Smooth muscle cell (in vitro differentiated cells): ENCODE results near the gene ESYT2. TPM values are rescaled to one million over a fixed set of nuclear protein-coding genes. Genes with fewer than 3 reads are reported as not detected.

Source experiments
- DNase-seq: peaks from one replicate; lab custom pipeline; 2025; ENCODE audit not compliant: unreplicated experiment; lab: John Stamatoyannopoulos, UW
- H2AFZ ChIP-seq: fragments of 200-600 bp; sonication (generic); 2 replicates; pipeline ENCODE4 v1.6.0; 2016; ENCODE audit warnings: antibody characterized with exemption, low read depth, mild to moderate bottlenecking
- H3F3A ChIP-seq: fragments of 200-600 bp; sonication (generic); 2 replicates; pipeline ENCODE4 v1.6.0; 2017; ENCODE audit warnings: antibody characterized with exemption, low read depth
- H3K27ac ChIP-seq: fragments of 200-600 bp; sonication (generic); 2 replicates; pipeline ENCODE4 v1.5.1; 2016; ENCODE audit warnings: low read depth, mild to moderate bottlenecking
- H3K27me3 ChIP-seq: fragments of 200-600 bp; sonication (generic); 2 replicates; pipeline ENCODE4 v1.6.1; 2016; ENCODE audit warnings: low read depth, mild to moderate bottlenecking
- H3K36me3 ChIP-seq: fragments of 200-600 bp; sonication (generic); 2 replicates; pipeline ENCODE4 v1.5.1; 2016; ENCODE audit warnings: low read depth
- H3K4me1 ChIP-seq: fragments of 200-600 bp; sonication (generic); 2 replicates; pipeline ENCODE4 v1.5.1; 2016; ENCODE audit warnings: low read depth
- H3K4me2 ChIP-seq: fragments of 200-600 bp; sonication (generic); 2 replicates; pipeline ENCODE4 v1.6.0; 2016; ENCODE audit warnings: mild to moderate bottlenecking
- H3K4me3 ChIP-seq: fragments of 200-600 bp; sonication (generic); 2 replicates; pipeline ENCODE4 v1.5.1; 2016; ENCODE audit warnings: mild to moderate bottlenecking
- H3K79me2 ChIP-seq: fragments of 200-600 bp; sonication (generic); 2 replicates; pipeline ENCODE4 v1.6.0; 2016; ENCODE audit warnings: low read depth, mild to moderate bottlenecking
- H3K9ac ChIP-seq: fragments of 200-600 bp; sonication (generic); 2 replicates; pipeline ENCODE4 v1.6.0; 2016; ENCODE audit warnings: low read depth
- H3K9me3 ChIP-seq: fragments of 200-600 bp; sonication (generic); replicated peaks from 2 replicates; pipeline ENCODE4 v1.5.1; 2016; ENCODE audit warnings: low read depth
- H4K20me1 ChIP-seq: fragments of 200-600 bp; sonication (generic); 2 replicates; pipeline ENCODE4 v1.6.0; 2016; ENCODE audit warnings: low read depth
- CTCF ChIP-seq: fragments of 200-600 bp; sonication (generic); IDR thresholded peaks from 2 replicates; pipeline ENCODE4 v1.5.1; 2017; ENCODE audit warnings: borderline replicate concordance, mild to moderate bottlenecking, antibody characterized with exemption; ENCODE audit not compliant: insufficient read depth, poor library complexity, severe bottlenecking
- WGBS: methylation state at CpG from one replicate; pipeline ENCODE4 v1.1.7; 2016; ENCODE audit warnings: low lambda C conversion rate; 5-methylcytosine and 5-hydroxymethylcytosine counted together
- polyA plus RNA-seq: library from polyadenylated mRNA; unstranded; fragments of >200 nt; fragmentation: Nextera tagmentation; extraction: Ambion mirVana; gene quantifications from 2 replicates; pipeline ENCODE4 v1.2.1, GENCODE V29; 2016
- total RNA-seq: library from RNA; depleted of rRNA; stranded (reverse); fragments of >200 nt; gene quantifications from 2 replicates; pipeline ENCODE4 v1.2.3, GENCODE V29; 2014

The ESYT2 gene
- total and polyA plus RNA-seq, 2 experiments from 2014 or later: 27.9 to 69.4 TPM

GRCh38 chr7:158828133-158829020 lies 932 bp downstream of the ESYT2 start:
- no peak for TF ChIP-seq CTCF
- H3K4me2 ChIP-seq: peak overlapping the region; percentile 82
- H2AFZ ChIP-seq: no peak overlapping the region
- H3K27me3 ChIP-seq: no peaks in the 10 kb centered on the region
- peak overlapping the region; percentile 92 for H3K9ac ChIP-seq
- no peaks in the 10 kb centered on the region for H3K9me3 ChIP-seq
- peaks cover 14% of the 10 kb centered on the region for H3K4me1 ChIP-seq
- no peaks in the 10 kb centered on the region for H3K36me3 ChIP-seq
- WGBS: under 1% methylated on average over 41 of the region's 82 CpGs
- H3F3A ChIP-seq: peaks cover 3% of the 10 kb centered on the region
- H3K27ac ChIP-seq: peak overlapping the region; percentile 99
- peak overlapping the region; percentile 92 for H3K4me3 ChIP-seq
- peaks cover 50% of the 10 kb centered on the region for H4K20me1 ChIP-seq
- DNase-seq: no peak
- H3K79me2 ChIP-seq: peaks cover 56% of the 10 kb centered on the region

GRCh38 chr7:158827411-158828132 lies 1.7 kb downstream of the ESYT2 start:
- peak overlapping the region; percentile 82 for H3K4me2 ChIP-seq
- peak overlapping the region; percentile 99 for H3K27ac ChIP-seq
- peaks cover 3% of the 10 kb centered on the region for H3F3A ChIP-seq
- H3K36me3 ChIP-seq: no peaks in the 10 kb centered on the region
- H2AFZ ChIP-seq: no peak overlapping the region
- no peaks in the 10 kb centered on the region for H3K9me3 ChIP-seq
- DNase-seq: no peak
- H3K4me1 ChIP-seq: peaks cover 14% of the 10 kb centered on the region
- H3K9ac ChIP-seq: peak overlapping the region; percentile 92
- H4K20me1 ChIP-seq: peaks cover 50% of the 10 kb centered on the region
- WGBS: 62% methylated on average over 13 of the region's 13 CpGs
- H3K27me3 ChIP-seq: no peaks in the 10 kb centered on the region
- peak overlapping the region; percentile 92 for H3K4me3 ChIP-seq
- no peak for TF ChIP-seq CTCF
- H3K79me2 ChIP-seq: peaks cover 64% of the 10 kb centered on the region

GRCh38 chr7:158825628-158826289 lies 3.5 kb downstream of the ESYT2 start:
- no peak for DNase-seq
- H3K9ac ChIP-seq: no peak overlapping the region
- peaks cover 24% of the 10 kb centered on the region for H3K4me1 ChIP-seq
- peaks cover 16% of the 10 kb centered on the region for H3F3A ChIP-seq
- H3K27ac ChIP-seq: no peak overlapping the region
- no peaks in the 10 kb centered on the region for H3K36me3 ChIP-seq
- H2AFZ ChIP-seq: no peak overlapping the region
- no peak for TF ChIP-seq CTCF
- no peak overlapping the region for H3K4me2 ChIP-seq
- H3K79me2 ChIP-seq: peaks cover 77% of the 10 kb centered on the region
- H3K9me3 ChIP-seq: no peaks in the 10 kb centered on the region
- WGBS: 93% methylated on average over 8 of the region's 8 CpGs
- no peak overlapping the region for H3K4me3 ChIP-seq
- no peaks in the 10 kb centered on the region for H3K27me3 ChIP-seq
- H4K20me1 ChIP-seq: peaks cover 54% of the 10 kb centered on the region
